Measurements from ENCODE around the gene ABCB6. TPM values are rescaled to one million over a fixed set of nuclear protein-coding genes. Genes with fewer than 3 reads are reported as not detected.

The ABCB6 gene
- total RNA-seq, 1 donor, result 28.2 TPM

DNA sequence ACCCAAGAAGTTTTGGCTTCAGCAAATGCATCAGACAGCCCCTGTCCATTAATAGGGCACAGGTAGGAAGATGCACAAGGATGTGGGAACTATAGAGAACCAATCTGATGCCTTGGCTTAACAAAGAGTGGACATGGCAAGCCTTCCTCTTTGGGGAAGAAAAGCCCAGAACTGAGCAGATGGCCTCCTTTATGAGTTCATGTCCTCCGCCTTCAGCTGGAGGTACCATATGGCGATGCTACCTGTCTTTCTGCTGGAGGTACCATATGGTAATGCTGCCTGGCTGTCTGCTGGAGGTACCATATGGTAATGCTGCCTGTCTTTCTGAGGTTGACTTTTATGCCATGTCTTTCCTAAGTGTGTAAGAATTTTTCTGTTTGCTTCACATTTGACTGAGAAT, 34.6 kb downstream of the ABCB6 start:
- Histone ChIP-seq H4K20me1 (ENCODE audit: insufficient read depth, low read length) (peaks cover 10% of the 10 kb centered on the region), H3K27me3 (ENCODE audit: insufficient read depth, low read length) (no peaks in the 10 kb centered on the region), H3K9me3 (ENCODE audit: low read depth, low read length) (no peaks in the 10 kb centered on the region), H3K4me3 (ENCODE audit: insufficient read depth, low read length) (no peak overlapping the region), H3K27ac (ENCODE audit: low read depth, low read length) (no peak overlapping the region), H3K4me2 (ENCODE audit: insufficient read depth, low read length) (no peak overlapping the region), H3K79me2 (ENCODE audit: insufficient read depth, low read length) (peaks cover 23% of the 10 kb centered on the region), H3K4me1 (ENCODE audit: insufficient read depth, low read length) (peaks cover 5% of the 10 kb centered on the region), H3K36me3 (ENCODE audit: insufficient read depth, low read length) (peaks cover 49% of the 10 kb centered on the region), H2AFZ (ENCODE audit: low read length) (no peak overlapping the region)
- TF ChIP-seq, protein P1, sequence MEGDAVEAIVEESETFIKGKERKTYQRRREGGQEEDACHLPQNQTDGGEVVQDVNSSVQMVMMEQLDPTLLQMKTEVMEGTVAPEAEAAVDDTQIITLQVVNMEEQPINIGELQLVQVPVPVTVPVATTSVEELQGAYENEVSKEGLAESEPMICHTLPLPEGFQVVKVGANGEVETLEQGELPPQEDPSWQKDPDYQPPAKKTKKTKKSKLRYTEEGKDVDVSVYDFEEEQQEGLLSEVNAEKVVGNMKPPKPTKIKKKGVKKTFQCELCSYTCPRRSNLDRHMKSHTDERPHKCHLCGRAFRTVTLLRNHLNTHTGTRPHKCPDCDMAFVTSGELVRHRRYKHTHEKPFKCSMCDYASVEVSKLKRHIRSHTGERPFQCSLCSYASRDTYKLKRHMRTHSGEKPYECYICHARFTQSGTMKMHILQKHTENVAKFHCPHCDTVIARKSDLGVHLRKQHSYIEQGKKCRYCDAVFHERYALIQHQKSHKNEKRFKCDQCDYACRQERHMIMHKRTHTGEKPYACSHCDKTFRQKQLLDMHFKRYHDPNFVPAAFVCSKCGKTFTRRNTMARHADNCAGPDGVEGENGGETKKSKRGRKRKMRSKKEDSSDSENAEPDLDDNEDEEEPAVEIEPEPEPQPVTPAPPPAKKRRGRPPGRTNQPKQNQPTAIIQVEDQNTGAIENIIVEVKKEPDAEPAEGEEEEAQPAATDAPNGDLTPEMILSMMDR (IDR thresholded peaks at IDR 0.05; ENCODE audit: extremely low read depth, low read depth, low read length), result no peak
- no peak for DNase-seq (ENCODE audit: insufficient read length, low spot score, missing footprints)

DNA sequence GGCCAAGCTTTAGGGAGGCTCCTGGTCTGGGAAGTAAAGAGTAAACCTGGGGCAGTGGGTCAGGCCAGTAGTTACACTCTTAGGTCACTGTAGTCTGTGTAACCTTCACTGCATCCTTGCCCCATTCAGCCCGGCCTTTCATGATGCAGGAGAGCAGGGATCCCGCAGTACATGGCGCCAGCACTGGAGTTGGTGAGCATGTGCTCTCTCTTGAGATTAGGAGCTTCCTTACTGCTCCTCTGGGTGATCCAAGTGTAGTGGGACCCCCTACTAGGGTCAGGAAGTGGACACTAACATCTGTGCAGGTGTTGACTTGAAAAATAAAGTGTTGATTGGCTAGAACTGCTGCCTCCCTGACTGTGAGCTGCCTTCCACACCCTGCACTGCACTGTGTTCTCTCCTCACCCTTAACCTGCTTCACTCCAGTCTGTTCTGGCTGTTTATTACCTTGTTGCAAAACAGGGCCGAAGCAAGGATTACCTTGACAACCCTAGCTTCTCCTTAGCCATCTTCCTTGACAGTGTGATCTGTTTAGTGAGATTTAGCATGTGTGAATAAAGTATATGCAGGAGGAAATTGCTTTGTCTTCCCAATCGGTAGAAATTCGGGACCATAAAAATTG, 35.5 kb downstream of the ABCB6 start:
- H3K36me3 ChIP-seq (ENCODE audit: insufficient read depth, low read length), result peaks cover 49% of the 10 kb centered on the region
- no peak for DNase-seq (ENCODE audit: insufficient read length, low spot score, missing footprints)
- peaks cover 31% of the 10 kb centered on the region for H3K79me2 ChIP-seq (ENCODE audit: insufficient read depth, low read length)
- peaks cover 14% of the 10 kb centered on the region for H4K20me1 ChIP-seq (ENCODE audit: insufficient read depth, low read length)
- H2AFZ ChIP-seq (ENCODE audit: low read length), result no peak overlapping the region
- no peaks in the 10 kb centered on the region for H3K9me3 ChIP-seq (ENCODE audit: low read depth, low read length)
- H3K27me3 ChIP-seq (ENCODE audit: insufficient read depth, low read length), result no peaks in the 10 kb centered on the region
- H3K4me2 ChIP-seq (ENCODE audit: insufficient read depth, low read length), result no peak overlapping the region
- H3K4me1 ChIP-seq (ENCODE audit: insufficient read depth, low read length), result peaks cover 10% of the 10 kb centered on the region
- H3K27ac ChIP-seq (ENCODE audit: low read depth, low read length), result no peak overlapping the region
- TF ChIP-seq, protein P1 (IDR thresholded peaks at IDR 0.05; ENCODE audit: extremely low read depth, low read depth, low read length), result no peak
- no peak overlapping the region for H3K4me3 ChIP-seq (ENCODE audit: insufficient read depth, low read length)

DNA sequence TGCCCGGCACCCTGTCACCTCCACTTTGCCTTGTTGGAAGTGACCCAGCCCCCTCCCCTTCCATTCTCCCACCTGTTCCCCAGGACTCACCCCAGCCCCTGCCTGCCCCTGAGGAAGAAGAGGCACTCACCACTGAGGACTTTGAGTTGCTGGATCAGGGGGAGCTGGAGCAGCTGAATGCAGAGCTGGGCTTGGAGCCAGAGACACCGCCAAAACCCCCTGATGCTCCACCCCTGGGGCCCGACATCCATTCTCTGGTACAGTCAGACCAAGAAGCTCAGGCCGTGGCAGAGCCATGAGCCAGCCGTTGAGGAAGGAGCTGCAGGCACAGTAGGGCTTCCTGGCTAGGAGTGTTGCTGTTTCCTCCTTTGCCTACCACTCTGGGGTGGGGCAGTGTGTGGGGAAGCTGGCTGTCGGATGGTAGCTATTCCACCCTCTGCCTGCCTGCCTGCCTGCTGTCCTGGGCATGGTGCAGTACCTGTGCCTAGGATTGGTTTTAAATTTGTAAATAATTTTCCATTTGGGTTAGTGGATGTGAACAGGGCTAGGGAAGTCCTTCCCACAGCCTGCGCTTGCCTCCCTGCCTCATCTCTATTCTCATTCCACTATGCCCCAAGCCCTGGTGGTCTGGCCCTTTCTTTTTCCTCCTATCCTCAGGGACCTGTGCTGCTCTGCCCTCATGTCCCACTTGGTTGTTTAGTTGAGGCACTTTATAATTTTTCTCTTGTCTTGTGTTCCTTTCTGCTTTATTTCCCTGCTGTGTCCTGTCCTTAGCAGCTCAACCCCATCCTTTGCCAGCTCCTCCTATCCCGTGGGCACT, 36.2 kb downstream of the ABCB6 start:
- Histone ChIP-seq H3K4me2 (ENCODE audit: insufficient read depth, low read length) (no peak overlapping the region), H3K4me3 (ENCODE audit: insufficient read depth, low read length) (no peak overlapping the region), H3K36me3 (ENCODE audit: insufficient read depth, low read length) (peaks cover 49% of the 10 kb centered on the region), H4K20me1 (ENCODE audit: insufficient read depth, low read length) (peaks cover 14% of the 10 kb centered on the region), H3K4me1 (ENCODE audit: insufficient read depth, low read length) (peaks cover 12% of the 10 kb centered on the region), H3K9me3 (ENCODE audit: low read depth, low read length) (no peaks in the 10 kb centered on the region), H3K79me2 (ENCODE audit: insufficient read depth, low read length) (peaks cover 32% of the 10 kb centered on the region), H3K27ac (ENCODE audit: low read depth, low read length) (no peak overlapping the region), H3K27me3 (ENCODE audit: insufficient read depth, low read length) (no peaks in the 10 kb centered on the region), H2AFZ (ENCODE audit: low read length) (no peak overlapping the region)
- no peak for DNase-seq (ENCODE audit: insufficient read length, low spot score, missing footprints)
- TF ChIP-seq, protein P1 (IDR thresholded peaks at IDR 0.05; ENCODE audit: extremely low read depth, low read depth, low read length), result no peak

DNA sequence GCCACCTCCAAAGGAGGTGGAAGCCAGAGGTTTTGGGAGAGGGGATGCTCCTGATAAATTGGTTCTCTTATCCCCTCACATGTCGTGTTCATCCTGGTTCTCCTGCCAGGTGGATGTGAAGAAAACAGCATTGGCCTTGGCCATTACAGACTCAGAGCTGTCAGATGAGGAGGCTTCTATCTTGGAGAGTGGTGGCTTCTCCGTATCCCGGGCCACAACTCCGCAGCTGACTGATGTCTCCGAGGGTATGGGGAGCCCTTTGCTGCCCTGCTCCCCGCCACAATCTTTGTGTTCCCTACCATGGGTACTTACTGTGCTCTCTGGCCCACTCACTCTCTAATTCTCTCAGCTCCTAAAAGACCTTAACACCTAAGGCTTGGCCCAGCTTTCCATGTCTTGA, 37.2 kb downstream of the ABCB6 start:
- TF ChIP-seq, protein P1 (IDR thresholded peaks at IDR 0.05; ENCODE audit: extremely low read depth, low read depth, low read length), result no peak
- Histone ChIP-seq H3K27ac (ENCODE audit: low read depth, low read length) (no peak overlapping the region), H3K27me3 (ENCODE audit: insufficient read depth, low read length) (no peaks in the 10 kb centered on the region), H3K4me1 (ENCODE audit: insufficient read depth, low read length) (peaks cover 16% of the 10 kb centered on the region), H3K4me3 (ENCODE audit: insufficient read depth, low read length) (no peak overlapping the region), H4K20me1 (ENCODE audit: insufficient read depth, low read length) (peaks cover 14% of the 10 kb centered on the region), H3K4me2 (ENCODE audit: insufficient read depth, low read length) (no peak overlapping the region), H3K36me3 (ENCODE audit: insufficient read depth, low read length) (peaks cover 49% of the 10 kb centered on the region), H3K9me3 (ENCODE audit: low read depth, low read length) (no peaks in the 10 kb centered on the region), H2AFZ (ENCODE audit: low read length) (no peak overlapping the region), H3K79me2 (ENCODE audit: insufficient read depth, low read length) (peaks cover 32% of the 10 kb centered on the region)
- no peak for DNase-seq (ENCODE audit: insufficient read length, low spot score, missing footprints)
